HG02938 (cell line): ENCODE results near the gene MAGEA2B.
"Not testable (repeated sequence)": the region's sequence is repeated elsewhere in the genome, so short reads cannot be mapped to it uniquely, and the experiment has no call there.

Source experiments
- ATAC-seq: cut with Tn5 transposase; IDR thresholded peaks from one replicate; pipeline ENCODE4 v1.9.1; 2021; ENCODE audit warnings: mild to moderate bottlenecking, moderate library complexity; ENCODE audit not compliant: unreplicated experiment

MAGEA2B gene

GRCh38 chrX:152713815-152714787, at the start of gene MAGEA2B:
Gene MAGEA2B, plus strand, starts transcription at chrX:152714628. Its CDS starts 2,479 bp downstream, at chrX:152717107.
- not testable (repeated sequence) for ATAC-seq

DNA sequence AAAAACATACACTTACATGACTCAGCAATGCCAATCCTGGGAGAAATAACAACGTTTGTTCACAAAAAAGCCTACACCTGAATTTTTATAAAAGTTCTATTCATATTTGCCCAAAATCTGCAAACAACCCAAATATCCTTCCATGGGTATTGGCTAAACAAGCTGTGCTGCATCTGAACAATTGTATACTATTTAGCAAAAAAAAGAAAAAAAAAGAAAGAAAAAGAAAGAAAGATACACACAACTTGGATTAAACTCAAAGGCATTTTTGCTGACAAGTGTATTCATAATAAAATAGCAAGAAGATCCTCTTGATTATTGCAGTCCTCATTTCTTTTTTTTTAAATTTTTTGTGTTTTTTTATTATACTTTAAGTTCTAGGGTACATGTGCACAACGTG, 40.3 kb upstream of the MAGEA2B start:
- no peak for ATAC-seq

DNA sequence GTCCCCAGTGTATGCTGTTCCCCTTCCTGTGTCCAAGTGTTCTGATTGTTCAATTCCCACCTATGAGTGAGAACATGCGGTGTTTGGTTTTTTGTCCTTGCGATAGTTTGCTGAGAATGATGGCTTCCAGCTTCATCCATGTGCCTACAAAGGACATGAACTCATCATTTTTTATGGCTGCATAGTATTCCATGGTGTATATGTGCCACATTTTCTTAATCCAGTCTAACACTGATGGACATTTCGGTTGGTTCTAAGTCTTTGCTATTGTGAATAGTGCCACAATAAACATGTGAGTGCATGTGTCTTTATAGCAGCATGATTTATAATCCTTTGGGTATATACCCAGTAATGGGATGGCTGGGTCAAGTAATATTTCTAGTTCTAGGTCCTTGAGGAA, 39.8 kb upstream of the MAGEA2B start:
- not testable (repeated sequence) for ATAC-seq

DNA sequence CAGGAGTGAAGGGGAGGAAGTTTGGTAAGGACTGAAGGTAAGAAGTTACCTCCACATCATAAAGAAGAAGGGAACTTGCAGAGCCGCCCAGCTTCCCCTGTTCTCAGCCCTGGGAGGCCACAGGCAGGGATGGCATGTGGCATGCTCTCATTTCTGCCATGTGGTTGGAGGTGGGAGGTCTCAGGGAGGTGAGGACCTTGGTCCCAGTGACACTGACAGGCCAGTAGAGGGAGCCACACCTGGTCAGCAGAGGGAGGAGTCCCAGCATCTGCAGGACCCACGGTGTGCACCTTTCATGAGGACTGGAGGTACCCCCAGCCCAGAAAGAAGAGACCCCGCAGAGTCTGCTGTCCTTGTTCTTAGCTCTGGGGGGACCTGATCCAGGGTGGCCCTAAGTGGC, 33.4 kb upstream of the MAGEA2B start:
- ATAC-seq = peak; percentile 92

GRCh38 chrX:152697952-152698931, 16.2 kb upstream of the MAGEA2B start, which contains the start of gene MAGEA3:
Gene MAGEA3, plus strand, starts transcription at chrX:152698794. Its CDS starts 2,039 bp downstream, at chrX:152700833.
- ATAC-seq = not testable (repeated sequence)

DNA sequence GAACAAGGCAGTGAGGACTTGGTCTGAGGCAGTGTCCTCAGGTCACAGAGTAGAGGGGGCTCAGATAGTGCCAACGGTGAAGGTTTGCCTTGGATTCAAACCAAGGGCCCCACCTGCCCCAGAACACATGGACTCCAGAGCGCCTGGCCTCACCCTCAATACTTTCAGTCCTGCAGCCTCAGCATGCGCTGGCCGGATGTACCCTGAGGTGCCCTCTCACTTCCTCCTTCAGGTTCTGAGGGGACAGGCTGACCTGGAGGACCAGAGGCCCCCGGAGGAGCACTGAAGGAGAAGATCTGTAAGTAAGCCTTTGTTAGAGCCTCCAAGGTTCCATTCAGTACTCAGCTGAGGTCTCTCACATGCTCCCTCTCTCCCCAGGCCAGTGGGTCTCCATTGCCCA, 14.0 kb upstream of the MAGEA2B start:
- not testable (repeated sequence) for ATAC-seq

DNA sequence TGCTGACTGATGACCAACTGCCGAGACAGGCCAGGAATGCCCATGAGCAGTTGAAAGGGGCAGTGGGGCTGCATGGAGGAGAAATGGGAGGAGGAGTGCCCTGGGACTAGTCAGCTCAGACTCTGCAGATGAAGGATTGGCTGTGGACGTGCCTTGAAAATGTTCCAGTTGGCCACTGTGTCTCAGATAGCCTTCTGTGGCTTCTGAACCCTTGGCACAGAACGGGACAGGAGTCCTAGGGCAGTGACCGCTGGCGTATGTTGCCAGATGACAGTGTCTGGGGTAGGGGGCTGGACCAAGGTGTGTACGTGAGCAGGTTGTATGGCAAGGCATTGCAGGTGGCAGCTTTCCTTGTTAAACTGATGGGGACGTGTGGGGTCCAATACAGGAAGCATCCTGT, 7.9 kb upstream of the MAGEA2B start:
- ATAC-seq = not testable (repeated sequence)

DNA sequence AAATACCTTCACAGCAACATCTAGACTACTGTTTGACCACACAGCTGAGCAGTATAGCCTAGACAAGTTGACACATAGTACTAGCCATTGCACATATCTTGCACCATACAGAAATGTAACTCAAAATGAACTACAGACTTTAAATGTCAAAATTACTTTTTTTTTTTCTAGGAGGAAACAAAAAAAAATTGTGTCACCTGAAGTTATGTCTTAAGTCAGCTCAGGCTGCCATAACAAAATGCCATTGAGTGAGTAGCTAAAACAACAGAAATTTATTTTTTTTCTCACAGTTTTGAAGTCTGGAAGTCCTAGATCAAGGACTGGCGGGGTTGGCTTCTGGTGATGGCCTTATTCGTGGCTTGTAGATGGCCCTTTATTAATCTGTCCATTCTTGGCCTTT, 5.3 kb upstream of the MAGEA2B start, which contains the start of gene CSAG2:
Gene CSAG2 (minus strand): TSS at position 101 of the 400 bp plus-strand sequence. CDS start 161 bp downstream, outside the sequence.
- not testable (repeated sequence) for ATAC-seq

GRCh38 chrX:152713195-152713594, 1.2 kb upstream of the MAGEA2B start:
- ATAC-seq = not testable (repeated sequence)

DNA sequence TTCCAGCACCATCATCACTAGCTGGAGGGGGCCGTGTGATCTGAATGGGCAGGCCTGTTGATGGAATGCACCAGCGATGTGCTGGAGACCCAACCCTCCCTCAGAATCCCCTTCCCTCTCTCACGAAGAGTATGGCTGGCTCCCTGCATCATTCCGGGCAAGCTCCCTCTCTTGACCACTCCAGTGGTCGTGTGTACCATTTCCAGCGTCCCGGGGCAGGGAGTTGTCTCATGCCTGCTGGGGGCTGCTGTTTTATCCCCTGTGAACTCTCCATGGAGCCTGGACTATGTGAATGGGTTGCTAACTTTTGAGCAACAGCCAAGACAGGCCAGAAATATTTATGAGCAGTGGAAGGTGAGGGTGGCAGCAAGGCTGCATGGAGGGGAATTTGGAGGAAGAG, 11.0 kb downstream of the MAGEA2B start:
- no peak for ATAC-seq

GRCh38 chrX:152733261-152733975, 19.0 kb downstream of the MAGEA2B start, which contains the start of the genes CSAG1 and MAGEA12:
Gene CSAG1, minus strand, starts transcription at chrX:152733721. Its CDS starts 1,261 bp downstream, at chrX:152732460.
Gene MAGEA12, plus strand, starts transcription at chrX:152733757. Its CDS starts 2,405 bp downstream, at chrX:152736162.
- ATAC-seq = no peak

DNA sequence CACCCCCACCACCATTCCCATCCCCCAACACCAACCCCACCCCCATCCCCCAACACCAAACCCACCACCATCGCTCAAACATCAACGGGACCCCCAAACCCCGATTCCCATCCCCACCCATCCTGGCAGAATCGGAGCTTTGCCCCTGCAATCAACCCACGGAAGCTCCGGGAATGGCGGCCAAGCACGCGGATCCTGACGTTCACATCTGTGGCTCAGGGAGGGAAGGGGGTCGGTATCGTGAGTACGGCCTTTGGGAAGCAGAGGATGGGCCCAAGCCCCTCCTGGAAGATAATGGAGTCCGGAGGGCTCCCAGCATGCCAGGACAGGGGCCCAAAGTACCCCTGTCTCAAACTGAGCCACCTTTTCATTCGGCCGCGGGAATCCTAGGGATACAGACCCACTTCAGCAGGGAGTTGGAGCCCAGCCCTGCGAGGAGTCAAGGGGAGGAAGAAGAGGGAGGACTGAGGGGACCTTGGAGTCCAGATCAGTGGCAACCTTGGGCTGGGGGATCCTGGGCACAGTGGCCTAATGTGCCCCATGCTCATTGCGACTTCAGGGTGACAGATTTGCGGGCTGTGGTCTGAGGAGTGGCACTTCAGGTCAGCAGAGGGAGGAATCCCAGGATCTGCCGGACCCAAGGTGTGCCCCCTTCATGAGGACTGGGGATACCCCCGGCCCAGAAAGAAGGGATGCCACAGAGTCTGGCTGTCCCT, 19.9 kb downstream of the MAGEA2B start:
- not testable (repeated sequence) for ATAC-seq

GRCh38 chrX:152735101-152735500, 20.7 kb downstream of the MAGEA2B start:
- no peak for ATAC-seq

GRCh38 chrX:152735860-152736511, 21.6 kb downstream of the MAGEA2B start:
- ATAC-seq = no peak

- not testable (repeated sequence) for ATAC-seq
Observed at GRCh38 chrX:152736528-152736927, 22.1 kb downstream of the MAGEA2B start.

DNA sequence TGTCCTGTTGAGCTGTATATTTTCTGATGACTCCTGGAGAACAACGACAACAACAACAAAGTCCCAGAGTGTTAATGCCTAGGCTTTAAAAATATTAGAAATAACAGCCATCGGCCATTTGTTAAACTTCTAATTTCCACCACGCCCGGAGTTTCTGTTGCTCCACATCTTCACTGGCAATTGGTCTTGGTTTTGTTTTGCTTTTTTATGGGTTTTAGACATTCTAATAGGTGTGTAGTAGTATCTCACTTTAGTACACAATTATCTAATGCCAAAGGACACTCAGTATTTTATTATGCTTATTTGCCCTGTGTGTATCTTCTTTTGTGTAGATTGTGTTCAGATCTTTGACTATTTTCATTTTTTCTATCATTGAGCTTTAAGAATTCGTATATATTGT, 24.1 kb downstream of the MAGEA2B start:
- no peak for ATAC-seq

DNA sequence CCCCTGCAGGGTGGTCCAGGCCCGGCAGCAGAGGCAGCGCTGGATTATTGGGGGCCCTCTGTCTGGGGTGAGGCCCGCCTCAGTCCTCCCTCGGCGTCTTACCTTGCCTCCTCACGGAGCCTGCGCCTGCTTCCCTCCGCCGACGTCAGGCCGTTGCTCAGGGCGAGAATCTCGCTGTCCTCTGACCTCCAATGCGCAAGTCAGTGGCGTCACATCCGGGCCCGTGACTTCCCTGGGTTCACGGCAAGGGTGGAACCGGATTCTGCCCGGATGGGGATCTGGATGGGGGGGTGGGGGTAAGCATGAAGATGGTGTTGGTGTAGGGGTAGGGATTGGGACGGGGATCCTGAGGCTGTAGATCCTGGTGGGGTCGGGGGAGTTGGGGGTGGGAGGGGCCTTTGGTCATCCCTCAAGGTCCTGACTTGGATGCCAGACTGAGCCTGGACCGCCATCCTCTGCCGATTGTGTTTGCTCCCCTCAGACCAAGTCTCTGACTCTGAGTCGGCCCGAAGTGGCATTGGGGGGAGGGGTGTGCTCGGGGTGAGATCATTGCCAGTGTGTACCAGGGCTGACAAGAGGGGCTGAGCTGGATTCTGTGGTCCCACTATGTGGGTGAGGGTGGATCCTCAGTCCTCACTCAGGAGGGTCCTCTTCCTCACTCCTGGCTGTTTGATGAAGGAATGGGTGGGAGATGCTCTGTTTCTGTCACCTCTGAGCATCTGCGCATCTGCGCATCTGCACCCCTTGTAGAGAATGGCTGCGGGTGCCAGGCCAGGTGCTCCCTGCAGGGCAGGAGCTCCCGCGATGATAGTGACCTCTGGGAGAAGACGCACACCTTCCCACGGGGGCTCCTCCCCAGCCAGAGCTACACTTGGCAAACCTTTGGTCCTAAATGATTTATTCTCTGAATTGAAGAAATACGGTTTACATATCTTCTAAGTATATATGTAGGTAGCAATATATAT, 39.5 kb downstream of the MAGEA2B start, which contains the start of gene MAGEA2:
Gene MAGEA2 (minus strand): TSS at position 157 of the 965 bp plus-strand sequence. CDS start 2,479 bp downstream, outside the sequence.
- ATAC-seq = not testable (repeated sequence)
